Cardiac muscle cell (in vitro differentiated cells and primary cell): ENCODE data around the gene FSCN2. TPM values are rescaled to one million over a fixed set of nuclear protein-coding genes. Genes with fewer than 3 reads are reported as not detected.

Experiments used
- DNase-seq, 2 donors: peaks; one replicate each; pipeline versions ENCODE4 v3.0.0 to v3.0.0-alpha.2; 2010 to 2017; ENCODE audit warnings: low read depth in 1 of 2, low spot score in 1 of 2
- H3K27ac ChIP-seq: fragments of 200-600 bp; sonication (generic); 2 replicates; pipeline ENCODE4 v1.5.1; 2016
- H3K27me3 ChIP-seq: fragments of 200-600 bp; sonication (generic); 2 replicates; pipeline ENCODE4 v1.6.0; 2016; ENCODE audit warnings: control low read depth
- H3K36me3 ChIP-seq: fragments of 200-600 bp; sonication (generic); 2 replicates; pipeline ENCODE4 v1.5.1; 2016; ENCODE audit warnings: control low read depth
- H3K4me1 ChIP-seq: fragments of 200-600 bp; sonication (generic); 2 replicates; pipeline ENCODE4 v1.8.1; 2017; ENCODE audit warnings: low read depth, mild to moderate bottlenecking, mixed run types
- H3K4me3 ChIP-seq: fragments of 200-600 bp; sonication (generic); 2 replicates; pipeline ENCODE4 v1.5.1; 2016; ENCODE audit warnings: mild to moderate bottlenecking
- H3K9me3 ChIP-seq: fragments of 200-600 bp; sonication (generic); 2 replicates; pipeline ENCODE4 v1.5.1; 2017; ENCODE audit warnings: low read depth, mild to moderate bottlenecking, control low read depth
- polyA plus RNA-seq: library from polyadenylated mRNA; unstranded; fragments of >200 nt; fragmentation: Nextera tagmentation; extraction: Ambion mirVana; gene quantifications from 2 replicates; pipeline ENCODE4 v1.2.1, GENCODE V29; 2016
- total RNA-seq: library from RNA; depleted of rRNA; stranded (reverse); fragments of >200 nt; gene quantifications from 2 replicates; pipeline ENCODE4 v1.2.3, GENCODE V29; 2016
- TF ChIP-seq, protein P1 (sequence below): IDR thresholded peaks from 2 replicates; pipeline ENCODE4 v1.5.1; 2012; ENCODE audit warnings: low read depth, mild to moderate bottlenecking, low read length

The FSCN2 gene
- total and polyA plus RNA-seq, 2 experiments from 2014 or later, result 1.5 to 9.0 TPM

DNA sequence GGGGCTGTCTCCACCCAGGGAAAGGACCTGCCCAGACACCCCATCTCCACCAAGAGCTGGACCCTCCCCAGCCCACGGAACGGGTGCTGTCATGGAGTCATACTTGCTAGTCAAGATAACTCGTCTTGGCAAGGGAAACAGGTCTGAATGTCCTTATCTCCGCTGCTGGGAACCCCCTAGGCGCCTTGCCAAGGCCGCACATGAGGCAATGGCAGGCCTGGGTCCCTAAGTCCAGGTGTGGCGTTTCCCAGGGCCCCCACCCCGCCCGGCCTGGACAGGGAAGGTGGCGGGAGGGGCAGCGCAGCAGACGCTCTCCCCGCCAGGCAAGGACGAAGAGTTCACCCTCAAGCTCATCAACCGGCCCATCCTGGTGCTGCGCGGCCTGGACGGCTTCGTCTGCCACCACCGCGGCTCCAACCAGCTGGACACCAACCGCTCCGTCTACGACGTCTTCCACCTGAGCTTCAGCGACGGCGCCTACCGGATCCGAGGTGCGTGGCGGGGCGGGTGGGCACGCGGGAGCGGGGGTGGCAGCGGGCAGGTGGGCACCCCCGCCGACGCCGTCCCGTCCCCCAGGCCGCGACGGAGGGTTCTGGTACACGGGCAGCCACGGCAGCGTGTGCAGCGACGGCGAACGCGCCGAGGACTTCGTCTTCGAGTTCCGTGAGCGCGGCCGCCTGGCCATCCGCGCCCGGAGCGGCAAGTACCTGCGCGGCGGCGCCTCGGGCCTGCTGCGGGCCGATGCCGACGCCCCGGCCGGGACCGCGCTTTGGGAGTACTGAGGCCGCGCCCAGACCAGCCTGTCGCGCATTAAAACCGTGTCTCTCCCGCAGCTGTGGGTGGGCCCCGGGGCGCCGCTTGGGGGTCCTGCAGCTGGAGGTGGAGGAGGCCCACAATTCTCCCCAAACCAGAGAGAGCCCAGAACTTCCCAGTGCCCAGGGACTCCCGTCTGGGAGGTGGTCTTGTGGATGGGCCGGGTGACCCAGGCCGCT lies 8.4 kb downstream of the FSCN2 start:
- no peaks in the 10 kb centered on the region for H3K9me3 ChIP-seq
- peaks cover 4% of the 10 kb centered on the region for H3K36me3 ChIP-seq
- H3K27me3 ChIP-seq, result peaks cover 15% of the 10 kb centered on the region
- TF ChIP-seq, protein P1, sequence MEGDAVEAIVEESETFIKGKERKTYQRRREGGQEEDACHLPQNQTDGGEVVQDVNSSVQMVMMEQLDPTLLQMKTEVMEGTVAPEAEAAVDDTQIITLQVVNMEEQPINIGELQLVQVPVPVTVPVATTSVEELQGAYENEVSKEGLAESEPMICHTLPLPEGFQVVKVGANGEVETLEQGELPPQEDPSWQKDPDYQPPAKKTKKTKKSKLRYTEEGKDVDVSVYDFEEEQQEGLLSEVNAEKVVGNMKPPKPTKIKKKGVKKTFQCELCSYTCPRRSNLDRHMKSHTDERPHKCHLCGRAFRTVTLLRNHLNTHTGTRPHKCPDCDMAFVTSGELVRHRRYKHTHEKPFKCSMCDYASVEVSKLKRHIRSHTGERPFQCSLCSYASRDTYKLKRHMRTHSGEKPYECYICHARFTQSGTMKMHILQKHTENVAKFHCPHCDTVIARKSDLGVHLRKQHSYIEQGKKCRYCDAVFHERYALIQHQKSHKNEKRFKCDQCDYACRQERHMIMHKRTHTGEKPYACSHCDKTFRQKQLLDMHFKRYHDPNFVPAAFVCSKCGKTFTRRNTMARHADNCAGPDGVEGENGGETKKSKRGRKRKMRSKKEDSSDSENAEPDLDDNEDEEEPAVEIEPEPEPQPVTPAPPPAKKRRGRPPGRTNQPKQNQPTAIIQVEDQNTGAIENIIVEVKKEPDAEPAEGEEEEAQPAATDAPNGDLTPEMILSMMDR, result no peak
- H3K27ac ChIP-seq, result no peak overlapping the region
- no peak overlapping the region for H3K4me3 ChIP-seq
- peak in 1 of 2 donors; percentile 50 for DNase-seq
- peaks cover 3% of the 10 kb centered on the region for H3K4me1 ChIP-seq

DNA sequence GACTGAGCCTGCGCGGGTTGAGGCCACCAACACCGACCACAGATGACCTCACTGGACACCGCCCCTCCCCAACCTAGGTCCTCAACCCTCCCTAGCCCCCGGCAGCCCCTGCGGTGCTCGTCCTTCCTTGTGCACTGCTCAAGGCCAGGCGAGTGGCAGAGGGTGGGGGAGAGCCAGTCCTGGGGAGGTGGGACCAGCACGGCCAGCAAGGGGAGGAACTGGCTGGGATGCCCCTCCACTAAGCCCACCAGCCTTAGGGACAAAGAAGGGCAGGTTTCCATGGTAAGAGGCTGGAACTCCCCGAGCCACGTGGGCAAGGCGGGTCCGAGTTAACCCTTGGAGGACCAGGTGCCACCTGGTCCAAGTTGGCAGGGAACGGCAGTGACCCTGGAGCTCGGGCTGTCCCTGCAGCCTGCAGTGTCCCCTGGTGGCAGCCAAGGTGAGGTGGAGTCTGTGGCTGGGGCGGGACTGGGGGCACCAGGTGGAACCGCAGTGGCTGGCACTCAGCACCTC lies 9.2 kb downstream of the FSCN2 start:
- no peak overlapping the region for H3K4me3 ChIP-seq
- peaks cover 3% of the 10 kb centered on the region for H3K4me1 ChIP-seq
- H3K36me3 ChIP-seq, result peaks cover 4% of the 10 kb centered on the region
- peak; percentile 21 to 66 for DNase-seq
- peaks cover 15% of the 10 kb centered on the region for H3K27me3 ChIP-seq
- no peaks in the 10 kb centered on the region for H3K9me3 ChIP-seq
- H3K27ac ChIP-seq, result no peak overlapping the region
- TF ChIP-seq, protein P1, result peak; percentile 48

DNA sequence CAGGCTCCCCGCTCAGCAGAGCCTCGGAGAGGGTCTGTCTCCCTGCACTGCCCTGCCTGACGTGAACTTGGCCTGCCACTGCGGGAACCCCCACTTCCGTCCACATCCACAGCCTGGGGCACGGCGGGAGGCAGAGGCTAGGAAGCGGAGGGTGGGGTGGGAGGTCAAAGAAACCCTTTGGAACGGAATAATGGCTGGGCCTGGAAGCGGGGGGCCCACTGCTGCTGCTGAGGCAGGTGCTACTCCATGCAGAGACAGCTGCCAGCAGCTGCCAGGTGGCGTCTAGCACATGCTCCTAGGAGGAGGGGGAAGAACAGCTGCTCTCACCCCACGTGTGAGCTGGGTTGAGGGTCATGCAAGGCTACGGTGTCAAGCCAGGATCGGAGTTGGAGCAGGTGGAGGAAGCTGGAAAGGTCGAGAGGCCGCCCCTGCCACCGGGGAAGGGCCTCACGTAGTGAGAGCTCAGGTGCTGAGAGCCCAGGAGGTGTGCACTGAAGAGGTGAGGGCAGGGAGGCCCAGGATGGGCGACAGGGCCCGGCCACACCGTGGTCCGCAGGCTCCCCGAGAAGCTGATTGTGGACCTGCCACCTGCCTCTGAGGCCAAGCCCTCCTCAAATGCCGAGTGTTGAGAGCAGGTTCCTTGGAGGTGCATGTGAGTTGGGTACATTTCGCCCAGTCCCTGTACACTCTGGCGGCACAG lies 9.8 kb downstream of the FSCN2 start:
- TF ChIP-seq, protein P1, result no peak
- Histone ChIP-seq H3K4me3 (no peak overlapping the region), H3K9me3 (no peaks in the 10 kb centered on the region), H3K27me3 (peaks cover 15% of the 10 kb centered on the region), H3K4me1 (peaks cover 3% of the 10 kb centered on the region), H3K36me3 (peaks cover 7% of the 10 kb centered on the region), H3K27ac (peak overlapping the region; percentile 10)
- DNase-seq, result peak in 1 of 2 donors; percentile 0

DNA sequence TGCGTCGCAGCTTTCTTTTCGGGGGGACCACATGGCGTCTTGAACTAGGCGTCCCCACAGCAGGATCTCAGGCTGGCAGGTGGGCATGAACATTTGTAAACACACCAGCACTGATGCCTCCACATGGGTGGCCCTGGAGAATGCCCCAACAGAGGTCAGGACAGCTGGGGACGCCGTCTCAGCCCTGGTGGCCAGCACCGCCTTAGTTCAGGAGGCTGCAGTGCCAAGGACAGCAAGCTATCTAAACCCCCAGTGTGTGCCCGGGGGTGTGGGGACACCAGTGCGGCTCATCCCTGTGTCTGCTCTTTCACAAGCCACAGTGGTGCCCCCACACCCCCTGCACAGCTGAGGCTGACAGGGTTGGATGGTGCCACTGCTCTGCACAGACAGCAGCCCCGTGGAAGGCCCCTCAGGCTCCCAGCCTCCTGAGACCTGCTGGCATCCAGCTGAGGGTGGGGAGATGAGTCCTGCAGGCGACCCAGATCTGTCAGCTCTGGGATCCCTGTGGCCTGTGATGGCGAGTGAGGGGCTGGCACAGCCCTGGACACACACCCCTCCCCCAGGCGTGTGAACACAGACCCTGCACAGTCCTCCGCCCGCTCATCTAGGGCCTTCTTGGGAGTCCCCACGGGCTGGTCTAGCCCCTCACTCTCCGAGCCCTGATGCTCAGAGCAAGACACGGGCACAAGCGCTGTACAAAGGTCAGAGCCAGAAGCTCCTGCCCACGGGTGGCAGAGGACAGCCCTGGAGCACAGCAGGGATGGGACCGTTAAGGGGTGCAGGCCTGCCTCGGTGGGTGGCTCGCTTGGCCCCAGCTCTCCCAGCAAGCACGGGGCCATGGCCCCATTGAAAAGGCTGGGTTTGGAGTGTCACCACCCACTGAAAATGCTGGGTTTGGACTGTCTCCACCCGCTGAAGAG lies 10.7 kb downstream of the FSCN2 start:
- Histone ChIP-seq H3K9me3 (no peaks in the 10 kb centered on the region), H3K36me3 (peaks cover 7% of the 10 kb centered on the region), H3K27me3 (peaks cover 15% of the 10 kb centered on the region), H3K4me1 (peaks cover 3% of the 10 kb centered on the region), H3K4me3 (no peak overlapping the region), H3K27ac (no peak overlapping the region)
- DNase-seq, result peak in 1 of 2 donors; percentile 0
- TF ChIP-seq, protein P1, result no peak

DNA sequence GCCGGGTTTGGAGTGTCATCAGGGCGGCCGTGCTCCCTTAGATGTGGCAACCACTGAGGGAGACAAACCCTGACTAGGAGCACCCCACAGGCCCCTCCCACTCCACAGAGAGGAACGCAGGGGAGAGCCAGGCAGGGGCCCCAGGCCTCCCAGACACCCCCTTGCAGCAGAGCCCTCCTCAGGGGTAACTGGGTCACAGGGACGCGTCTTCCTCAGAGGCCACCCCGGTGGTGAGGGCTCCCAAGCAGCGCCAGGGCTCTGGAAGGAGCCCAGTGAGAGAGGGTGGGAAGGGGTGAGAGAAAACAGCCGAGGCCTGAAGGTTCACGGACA lies 11.4 kb downstream of the FSCN2 start:
- TF ChIP-seq, protein P1, result no peak
- peaks cover 7% of the 10 kb centered on the region for H3K36me3 ChIP-seq
- H3K27me3 ChIP-seq, result peaks cover 15% of the 10 kb centered on the region
- H3K27ac ChIP-seq, result no peak overlapping the region
- no peaks in the 10 kb centered on the region for H3K9me3 ChIP-seq
- H3K4me1 ChIP-seq, result peaks cover 3% of the 10 kb centered on the region
- DNase-seq, result no peak
- H3K4me3 ChIP-seq, result no peak overlapping the region
